ENCODE data around the gene ITGA1. TPM values are rescaled to one million over a fixed set of nuclear protein-coding genes. Genes with fewer than 3 reads are reported as not detected.
"Not testable (repeated sequence)": the region's sequence is repeated elsewhere in the genome, so short reads cannot be mapped to it uniquely, and the experiment has no call there.

ITGA1 gene
- polyA plus RNA-seq, 1 donor (not counting 4 experiments of a cell fraction or from before 2014, with no cell fraction given): 1.4 TPM

DNA sequence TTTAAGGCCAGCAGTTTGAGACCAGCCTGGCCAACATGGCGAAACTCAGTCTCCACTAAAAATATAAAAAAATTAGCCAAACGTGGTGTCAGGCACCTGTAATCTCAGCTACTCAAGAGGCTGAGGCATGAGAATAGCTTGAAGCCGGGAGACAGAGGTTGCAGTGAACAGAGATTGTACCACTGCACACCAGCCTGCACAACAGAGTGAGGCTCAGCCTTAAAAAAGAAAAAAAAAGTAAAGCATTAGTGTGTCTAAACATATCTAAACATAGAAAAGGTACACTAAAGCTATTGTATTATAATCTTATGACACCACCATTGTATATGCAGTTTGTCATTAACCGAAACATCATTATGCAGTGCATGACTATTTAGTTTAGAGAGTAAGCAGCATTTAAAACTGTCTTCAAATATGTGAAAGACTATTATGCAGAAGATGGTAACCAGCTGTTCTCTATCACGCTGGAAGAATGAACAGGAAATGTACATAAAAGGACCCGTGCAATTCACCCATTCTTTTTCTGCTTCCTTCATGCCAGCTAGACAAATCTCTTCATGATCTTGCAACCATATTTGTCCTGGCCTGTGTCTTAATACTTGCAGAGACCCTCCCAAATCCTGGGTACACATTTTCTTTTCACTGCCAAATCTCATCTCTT lies 58.6 kb downstream of the ITGA1 start:
- no peak overlapping the region for H3K4me3 ChIP-seq (ENCODE audit: control insufficient read depth in 2 of 3, extremely low read depth in 1 of 3, insufficient read depth in 2 of 3, low read depth in 1 of 3, low read length in 3 of 3)
- H3K9me3 ChIP-seq (ENCODE audit: control insufficient read depth, low read depth, low read length): no peaks in the 10 kb centered on the region
- no peak overlapping the region for H2AFZ ChIP-seq (ENCODE audit: control insufficient read depth, low read length)
- H4K20me1 ChIP-seq (ENCODE audit: control insufficient read depth, extremely low read depth, insufficient read depth, low read length): no peaks in the 10 kb centered on the region
- H3K4me2 ChIP-seq (ENCODE audit: control insufficient read depth, extremely low read depth, insufficient read depth, low read depth, low read length): no peak overlapping the region
- no peak for TF ChIP-seq EZH2 (IDR thresholded peaks at IDR 0.05; ENCODE audit: low read length)
- TF ChIP-seq, protein P1, sequence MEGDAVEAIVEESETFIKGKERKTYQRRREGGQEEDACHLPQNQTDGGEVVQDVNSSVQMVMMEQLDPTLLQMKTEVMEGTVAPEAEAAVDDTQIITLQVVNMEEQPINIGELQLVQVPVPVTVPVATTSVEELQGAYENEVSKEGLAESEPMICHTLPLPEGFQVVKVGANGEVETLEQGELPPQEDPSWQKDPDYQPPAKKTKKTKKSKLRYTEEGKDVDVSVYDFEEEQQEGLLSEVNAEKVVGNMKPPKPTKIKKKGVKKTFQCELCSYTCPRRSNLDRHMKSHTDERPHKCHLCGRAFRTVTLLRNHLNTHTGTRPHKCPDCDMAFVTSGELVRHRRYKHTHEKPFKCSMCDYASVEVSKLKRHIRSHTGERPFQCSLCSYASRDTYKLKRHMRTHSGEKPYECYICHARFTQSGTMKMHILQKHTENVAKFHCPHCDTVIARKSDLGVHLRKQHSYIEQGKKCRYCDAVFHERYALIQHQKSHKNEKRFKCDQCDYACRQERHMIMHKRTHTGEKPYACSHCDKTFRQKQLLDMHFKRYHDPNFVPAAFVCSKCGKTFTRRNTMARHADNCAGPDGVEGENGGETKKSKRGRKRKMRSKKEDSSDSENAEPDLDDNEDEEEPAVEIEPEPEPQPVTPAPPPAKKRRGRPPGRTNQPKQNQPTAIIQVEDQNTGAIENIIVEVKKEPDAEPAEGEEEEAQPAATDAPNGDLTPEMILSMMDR (optimal IDR thresholded peaks at IDR 0.05 in 1 of 3, IDR thresholded peaks at IDR 0.05 in 1 of 3, conservative IDR thresholded peaks at IDR 0.05 in 1 of 3; ENCODE audit: extremely low read depth in 1 of 3, insufficient read depth in 2 of 3, low read length in 3 of 3): no peak
- DNase-seq (ENCODE audit: low read depth, low spot score): no peak
- H3K27ac ChIP-seq (ENCODE audit: control insufficient read depth, insufficient read depth, low read length): no peak overlapping the region
- no peak for FAIRE-seq
- no peaks in the 10 kb centered on the region for H3K36me3 ChIP-seq (ENCODE audit: control insufficient read depth in 2 of 2, extremely low read depth in 1 of 2, insufficient read depth in 2 of 2, low read length in 2 of 2)
- dilution Hi-C loops (cut with MboI; ENCODE audit: extremely low pct_ligation_motif_present, low sequenced_read_pairs): no loop called here
- H3K9ac ChIP-seq (ENCODE audit: control insufficient read depth, extremely low read depth, insufficient read depth, low read length): no peak overlapping the region
- H3K27me3 ChIP-seq (ENCODE audit: control insufficient read depth, extremely low read depth, insufficient read depth, low read length): no peaks in the 10 kb centered on the region
- H3K4me1 ChIP-seq (ENCODE audit: control insufficient read depth, extremely low read depth, insufficient read depth, low read length): no peaks in the 10 kb centered on the region
- H3K9me1 ChIP-seq (ENCODE audit: control insufficient read depth, extremely low read depth, insufficient read depth, low read length): no peaks in the 10 kb centered on the region
- no peaks in the 10 kb centered on the region for H3K79me2 ChIP-seq (ENCODE audit: control insufficient read depth, insufficient read depth, low read length)

DNA sequence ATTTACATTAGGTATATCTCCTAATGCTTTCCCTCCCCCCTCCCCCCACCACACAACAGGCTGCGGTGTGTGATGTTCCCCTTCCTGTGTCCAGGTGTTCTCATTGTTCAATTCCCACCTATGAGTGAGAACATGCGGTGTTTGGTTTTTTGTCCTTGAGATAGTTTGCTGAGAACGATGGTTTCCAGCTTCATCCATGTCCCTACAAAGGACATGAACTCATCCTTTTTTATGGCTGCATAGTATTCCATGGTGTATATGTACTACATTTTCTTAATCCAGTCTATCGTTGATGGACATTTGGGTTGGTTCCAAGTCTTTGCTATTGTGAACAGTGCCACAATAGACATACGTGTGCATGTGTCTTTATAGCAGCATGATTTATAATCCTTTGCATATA lies 61.0 kb downstream of the ITGA1 start:
- dilution Hi-C loops (cut with MboI; ENCODE audit: extremely low pct_ligation_motif_present, low sequenced_read_pairs); H2AFZ ChIP-seq (ENCODE audit: control insufficient read depth, low read length); H3K9me3 ChIP-seq (ENCODE audit: control insufficient read depth, low read depth, low read length); H3K4me1 ChIP-seq (ENCODE audit: control insufficient read depth, extremely low read depth, insufficient read depth, low read length); H3K9me1 ChIP-seq (ENCODE audit: control insufficient read depth, extremely low read depth, insufficient read depth, low read length); H4K20me1 ChIP-seq (ENCODE audit: control insufficient read depth, extremely low read depth, insufficient read depth, low read length); H3K27me3 ChIP-seq (ENCODE audit: control insufficient read depth, extremely low read depth, insufficient read depth, low read length); H3K9ac ChIP-seq (ENCODE audit: control insufficient read depth, extremely low read depth, insufficient read depth, low read length); DNase-seq (ENCODE audit: low read depth, low spot score); H3K36me3 ChIP-seq (ENCODE audit: control insufficient read depth in 2 of 2, extremely low read depth in 1 of 2, insufficient read depth in 2 of 2, low read length in 2 of 2); H3K79me2 ChIP-seq (ENCODE audit: control insufficient read depth, insufficient read depth, low read length); FAIRE-seq; H3K4me2 ChIP-seq (ENCODE audit: control insufficient read depth, extremely low read depth, insufficient read depth, low read depth, low read length); H3K27ac ChIP-seq (ENCODE audit: control insufficient read depth, insufficient read depth, low read length); H3K4me3 ChIP-seq (ENCODE audit: control insufficient read depth in 2 of 3, extremely low read depth in 1 of 3, insufficient read depth in 2 of 3, low read depth in 1 of 3, low read length in 3 of 3): not testable (repeated sequence)

DNA sequence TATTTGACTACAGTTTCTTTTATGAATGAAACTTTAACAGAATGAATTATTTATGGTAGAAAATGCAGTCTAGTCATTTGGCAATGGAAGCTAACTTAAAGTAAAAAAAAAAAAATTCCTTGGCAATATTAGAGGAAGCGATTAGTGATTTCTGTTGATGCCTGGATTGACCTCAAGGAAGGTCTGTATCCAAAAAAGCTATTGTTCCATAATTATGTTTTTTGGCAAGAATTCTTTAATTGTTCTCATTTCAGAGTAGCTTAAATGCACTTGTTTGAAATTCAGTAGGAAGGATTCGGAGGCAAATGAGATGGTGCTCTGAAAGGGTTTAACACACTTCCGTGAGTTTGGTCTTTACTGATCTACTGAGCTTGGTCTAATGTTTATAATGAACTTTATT lies 61.8 kb downstream of the ITGA1 start:
- Histone ChIP-seq H3K79me2 (ENCODE audit: control insufficient read depth, insufficient read depth, low read length) (no peaks in the 10 kb centered on the region), H3K4me1 (ENCODE audit: control insufficient read depth, extremely low read depth, insufficient read depth, low read length) (no peaks in the 10 kb centered on the region), H3K9ac (ENCODE audit: control insufficient read depth, extremely low read depth, insufficient read depth, low read length) (no peak overlapping the region), H3K4me3 (ENCODE audit: control insufficient read depth in 2 of 3, extremely low read depth in 1 of 3, insufficient read depth in 2 of 3, low read depth in 1 of 3, low read length in 3 of 3) (no peak overlapping the region), H3K36me3 (ENCODE audit: control insufficient read depth in 2 of 2, extremely low read depth in 1 of 2, insufficient read depth in 2 of 2, low read length in 2 of 2) (no peaks in the 10 kb centered on the region), H3K4me2 (ENCODE audit: control insufficient read depth, extremely low read depth, insufficient read depth, low read depth, low read length) (no peak overlapping the region), H3K27ac (ENCODE audit: control insufficient read depth, insufficient read depth, low read length) (no peak overlapping the region), H3K9me1 (ENCODE audit: control insufficient read depth, extremely low read depth, insufficient read depth, low read length) (no peaks in the 10 kb centered on the region), H2AFZ (ENCODE audit: control insufficient read depth, low read length) (no peak overlapping the region), H3K27me3 (ENCODE audit: control insufficient read depth, extremely low read depth, insufficient read depth, low read length) (no peaks in the 10 kb centered on the region), H4K20me1 (ENCODE audit: control insufficient read depth, extremely low read depth, insufficient read depth, low read length) (no peaks in the 10 kb centered on the region), H3K9me3 (ENCODE audit: control insufficient read depth, low read depth, low read length) (no peaks in the 10 kb centered on the region)
- dilution Hi-C loops (cut with MboI; ENCODE audit: extremely low pct_ligation_motif_present, low sequenced_read_pairs): no loop called here
- DNase-seq (ENCODE audit: low read depth, low spot score) (no peak), FAIRE-seq (no peak)
- TF ChIP-seq EZH2 (IDR thresholded peaks at IDR 0.05; ENCODE audit: low read length): no peak
- TF ChIP-seq, protein P1 (optimal IDR thresholded peaks at IDR 0.05 in 1 of 3, IDR thresholded peaks at IDR 0.05 in 1 of 3, conservative IDR thresholded peaks at IDR 0.05 in 1 of 3; ENCODE audit: extremely low read depth in 1 of 3, insufficient read depth in 2 of 3, low read length in 3 of 3): no peak
